Skeletal muscle tissue (tissue), 4 donors: ENCODE data around the gene MSTN. TPM values are rescaled to one million over a fixed set of nuclear protein-coding genes. Genes with fewer than 3 reads are reported as not detected.

Source experiments
- H3K27ac ChIP-seq: one replicate; pipeline ENCODE4 v1.7.0; 2013; ENCODE audit warnings: mild to moderate bottlenecking, low read depth, low read length, inconsistent platforms
- H3K27me3 ChIP-seq, 3 donors: one replicate each; pipeline ENCODE4 v1.7.0; 2013; ENCODE audit warnings: low read length in 3 of 3; ENCODE audit not compliant: control insufficient read depth in 3 of 3, insufficient read depth in 3 of 3
- H3K36me3 ChIP-seq, 3 donors: one replicate each; pipeline ENCODE4 v1.7.0; 2013; ENCODE audit warnings: low read length in 3 of 3; ENCODE audit not compliant: control insufficient read depth in 3 of 3, insufficient read depth in 3 of 3
- H3K4me1 ChIP-seq, 3 donors: one replicate each; pipeline ENCODE4 v1.7.0; 2013; ENCODE audit warnings: low read length in 3 of 3, mild to moderate bottlenecking in 3 of 3; ENCODE audit not compliant: control insufficient read depth in 3 of 3, insufficient read depth in 3 of 3
- H3K4me3 ChIP-seq, 3 donors: one replicate each; pipeline ENCODE4 v1.7.0; 2013; ENCODE audit warnings: low read length in 3 of 3
- H3K9ac ChIP-seq, 3 donors: one replicate each; pipeline ENCODE4 v1.7.0; 2013; ENCODE audit warnings: low read length in 3 of 3, mild to moderate bottlenecking in 3 of 3, moderate library complexity in 2 of 3, low read depth in 1 of 3
- H3K9me3 ChIP-seq, 3 donors: one replicate each; pipeline ENCODE4 v1.7.0; 2013; ENCODE audit warnings: low read length in 3 of 3; ENCODE audit not compliant: control insufficient read depth in 3 of 3
- total RNA-seq: library from RNA; depleted of rRNA; stranded (reverse); fragments of >200 nt; gene quantifications from one replicate; pipeline ENCODE4 v1.2.3, GENCODE V29; 2014
- donor health status: Osteomylitis.

MSTN gene
- total RNA-seq, 1 donor from 2014 or later, result 18.8 TPM

- Histone ChIP-seq H3K9ac (no peak overlapping the region), H3K27me3 (no peaks in the 10 kb centered on the region), H3K9me3 (peaks cover 0 to 2% (median 0%) of the 10 kb centered on the region in 3 donors), H3K4me1 (peaks cover 0 to 10% (median 8%) of the 10 kb centered on the region in 3 donors), H3K4me3 (no peak overlapping the region), H3K27ac (no peak overlapping the region), H3K36me3 (no peaks in the 10 kb centered on the region)
Observed at GRCh38 chr2:190097115-190097514, 34.6 kb upstream of the MSTN start.

DNA sequence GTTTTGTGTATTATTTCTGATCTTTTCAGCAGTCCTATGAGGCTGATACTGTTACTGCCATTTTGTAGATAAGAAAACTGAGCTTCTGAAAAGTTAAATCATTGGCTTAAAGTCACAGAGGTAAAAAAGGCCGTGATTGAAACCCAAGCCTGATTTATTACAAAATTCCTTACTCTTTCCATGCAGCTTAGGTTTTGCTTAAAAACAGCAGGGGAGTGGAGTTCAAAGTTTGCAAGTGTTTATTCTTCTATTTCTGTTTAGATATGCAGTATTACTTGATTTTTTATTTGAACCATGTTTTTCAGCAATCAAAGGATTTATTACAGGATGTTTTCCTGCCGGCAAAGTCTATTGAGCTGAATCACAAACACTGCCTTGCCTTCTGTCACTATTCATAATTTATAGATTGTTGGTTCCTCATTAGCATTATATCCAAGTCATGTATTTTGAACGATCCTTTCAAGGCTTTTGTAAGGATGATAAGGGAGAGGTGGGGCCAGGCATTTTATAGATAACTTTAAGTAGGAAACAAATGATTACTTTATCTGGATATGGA lies 31.9 kb upstream of the MSTN start:
- Histone ChIP-seq H3K4me1 (peaks cover 0 to 5% (median 4%) of the 10 kb centered on the region in 3 donors), H3K9ac (no peak overlapping the region), H3K9me3 (peaks cover 0 to 2% (median 0%) of the 10 kb centered on the region in 3 donors), H3K4me3 (no peak overlapping the region), H3K27me3 (no peaks in the 10 kb centered on the region), H3K36me3 (no peaks in the 10 kb centered on the region), H3K27ac (peak overlapping the region; percentile 19)

GRCh38 chr2:190093793-190094192 lies 31.3 kb upstream of the MSTN start:
- Histone ChIP-seq H3K4me3 (no peak overlapping the region), H3K27ac (peak overlapping the region; percentile 19), H3K27me3 (no peaks in the 10 kb centered on the region)

DNA sequence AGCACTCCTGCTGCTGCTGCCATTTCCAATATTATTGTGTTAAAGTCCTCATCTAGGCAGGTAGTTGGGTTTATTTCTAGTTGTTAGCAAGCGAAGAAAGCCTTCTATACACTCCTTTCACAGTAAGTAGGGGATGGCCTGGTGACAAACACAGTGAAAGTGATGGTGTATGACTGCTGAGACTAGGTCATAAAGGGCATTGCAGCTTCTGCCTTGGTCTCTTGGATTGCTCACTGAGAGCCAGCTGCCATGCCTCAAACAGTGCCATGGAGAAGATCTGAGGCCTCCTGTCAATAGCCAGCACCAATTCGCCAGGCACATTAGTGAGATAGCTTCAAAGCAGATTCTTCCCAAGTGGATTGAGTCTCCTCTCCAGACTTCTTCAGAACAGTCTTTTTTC lies 27.6 kb upstream of the MSTN start:
- peaks cover 0 to 5% (median 4%) of the 10 kb centered on the region in 3 donors for H3K4me1 ChIP-seq
- no peak overlapping the region for H3K4me3 ChIP-seq
- H3K36me3 ChIP-seq, result no peaks in the 10 kb centered on the region
- no peaks in the 10 kb centered on the region for H3K27me3 ChIP-seq
- H3K27ac ChIP-seq, result no peak overlapping the region
- no peaks in the 10 kb centered on the region for H3K9me3 ChIP-seq
- no peak overlapping the region for H3K9ac ChIP-seq

More at GRCh38 chr2:190093793-190094192, 31.3 kb upstream of the MSTN start:
- peaks cover 0 to 5% (median 4%) of the 10 kb centered on the region in 3 donors for H3K4me1 ChIP-seq
- H3K9ac ChIP-seq, result no peak overlapping the region
- H3K36me3 ChIP-seq, result no peaks in the 10 kb centered on the region
- peaks cover 0 to 2% (median 0%) of the 10 kb centered on the region in 3 donors for H3K9me3 ChIP-seq

- Histone ChIP-seq H3K4me3 (no peak overlapping the region), H3K9me3 (no peaks in the 10 kb centered on the region), H3K9ac (no peak overlapping the region), H3K27me3 (no peaks in the 10 kb centered on the region), H3K36me3 (no peaks in the 10 kb centered on the region), H3K27ac (no peak overlapping the region), H3K4me1 (peaks cover 0 to 5% (median 3%) of the 10 kb centered on the region in 3 donors)
Observed at GRCh38 chr2:190088917-190089316, 26.4 kb upstream of the MSTN start.

DNA sequence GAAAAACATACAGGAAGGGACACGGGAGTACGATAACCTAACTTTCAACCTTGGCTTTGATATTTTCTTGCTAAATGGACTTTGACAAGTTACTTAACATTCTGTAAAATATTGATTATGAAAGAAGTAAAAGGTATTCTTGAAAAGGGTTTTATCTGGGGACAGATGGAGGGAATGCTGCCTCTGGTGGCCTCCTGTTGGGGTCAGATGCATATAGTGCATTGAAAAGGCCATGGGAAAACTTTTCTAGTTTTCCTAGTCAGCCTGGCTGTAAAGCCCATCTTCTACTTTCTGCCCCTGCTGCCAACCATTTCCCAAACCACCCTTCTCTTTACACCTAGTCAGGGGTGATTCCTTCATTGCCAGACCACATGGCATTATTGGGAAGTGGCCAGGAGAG lies 22.2 kb upstream of the MSTN start:
- H3K9ac ChIP-seq, result no peak overlapping the region
- no peak overlapping the region for H3K4me3 ChIP-seq
- no peaks in the 10 kb centered on the region for H3K9me3 ChIP-seq
- H3K27ac ChIP-seq, result no peak overlapping the region
- no peaks in the 10 kb centered on the region for H3K27me3 ChIP-seq
- no peaks in the 10 kb centered on the region for H3K4me1 ChIP-seq
- H3K36me3 ChIP-seq, result no peaks in the 10 kb centered on the region

GRCh38 chr2:190082118-190082517 lies 19.6 kb upstream of the MSTN start:
- Histone ChIP-seq H3K27me3 (no peaks in the 10 kb centered on the region), H3K27ac (no peak overlapping the region), H3K36me3 (no peaks in the 10 kb centered on the region), H3K9ac (no peak overlapping the region), H3K4me3 (no peak overlapping the region), H3K4me1 (no peaks in the 10 kb centered on the region), H3K9me3 (no peaks in the 10 kb centered on the region)

- H3K36me3 ChIP-seq, result no peaks in the 10 kb centered on the region
- no peaks in the 10 kb centered on the region for H3K4me1 ChIP-seq
- no peak overlapping the region for H3K9ac ChIP-seq
- H3K4me3 ChIP-seq, result no peak overlapping the region
- H3K27me3 ChIP-seq, result no peaks in the 10 kb centered on the region
- H3K27ac ChIP-seq, result no peak overlapping the region
- no peaks in the 10 kb centered on the region for H3K9me3 ChIP-seq
Observed at GRCh38 chr2:190080527-190081049, 18.1 kb upstream of the MSTN start.

DNA sequence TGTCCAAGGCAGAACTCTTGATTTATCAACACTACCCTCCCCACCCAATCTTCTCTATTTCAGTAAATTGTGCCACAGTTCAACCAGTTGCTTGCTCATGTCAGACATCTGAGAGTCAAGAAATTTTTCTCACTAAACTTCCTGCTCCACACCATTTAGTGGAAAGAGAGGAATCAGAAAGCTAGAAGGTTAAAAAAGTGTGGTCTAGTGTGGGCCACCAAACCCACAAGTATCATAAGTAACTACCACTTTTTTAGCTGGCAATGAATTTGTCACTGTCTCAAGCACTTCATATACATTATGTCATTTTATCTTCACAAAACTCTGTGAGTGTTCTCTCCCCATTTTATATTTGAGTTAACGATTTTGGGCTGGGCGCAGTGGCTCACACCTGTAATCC lies 16.6 kb upstream of the MSTN start:
- Histone ChIP-seq H3K4me3 (no peak overlapping the region), H3K27me3 (no peaks in the 10 kb centered on the region), H3K9me3 (no peaks in the 10 kb centered on the region), H3K9ac (no peak overlapping the region), H3K27ac (no peak overlapping the region), H3K36me3 (no peaks in the 10 kb centered on the region), H3K4me1 (no peaks in the 10 kb centered on the region)

DNA sequence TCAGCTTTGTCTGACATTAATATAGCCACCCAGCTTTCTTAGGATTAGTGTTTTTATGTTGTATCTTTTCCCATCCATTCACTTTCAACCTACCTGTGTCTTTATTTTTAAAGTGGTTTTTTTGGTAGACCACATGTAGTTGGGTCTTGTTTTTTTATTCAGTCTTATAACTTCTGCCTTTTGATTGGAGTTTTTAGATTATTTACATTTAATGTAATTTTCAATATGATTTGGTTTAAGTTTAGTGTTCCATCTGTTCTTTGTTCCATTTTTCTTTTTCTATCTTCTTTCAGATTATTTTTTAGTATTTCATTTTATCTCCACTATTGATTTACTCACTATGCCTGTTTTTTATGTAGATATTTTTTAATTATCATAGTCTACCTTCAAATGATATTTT lies 13.1 kb upstream of the MSTN start:
- Histone ChIP-seq H3K4me1 (no peaks in the 10 kb centered on the region), H3K4me3 (no peak overlapping the region), H3K27ac (no peak overlapping the region), H3K27me3 (no peaks in the 10 kb centered on the region), H3K9ac (no peak overlapping the region), H3K36me3 (no peaks in the 10 kb centered on the region), H3K9me3 (no peaks in the 10 kb centered on the region)
